ENCODE measurements around the gene NR2E3.
A peak's percentile ranks its signal among the peaks of the same experiment; 100 is the strongest.

The NR2E3 gene

GRCh38 chr15:71791975-71792374 is 18.4 kb upstream of the NR2E3 start:
- no peak for DNase-seq (ENCODE audit: low read depth)

DNA sequence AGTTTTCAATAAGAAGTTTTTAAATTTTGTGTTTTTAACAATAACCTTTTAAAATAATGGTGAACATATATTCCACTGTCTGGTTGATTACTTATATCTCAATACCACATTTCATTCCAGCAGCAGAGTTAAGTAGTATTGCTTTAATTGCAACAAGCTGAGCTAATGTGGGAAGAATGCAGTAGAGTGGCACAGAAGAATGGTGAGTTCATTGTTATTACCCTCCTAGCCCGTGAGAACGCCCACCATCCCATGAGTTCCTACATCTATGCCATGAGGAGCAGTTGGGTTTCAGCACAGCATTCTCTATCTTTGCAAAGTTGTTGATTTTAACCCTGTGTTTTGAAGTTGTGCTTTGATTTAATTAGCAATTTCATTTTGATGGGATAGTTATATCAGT is 17.8 kb upstream of the NR2E3 start:
- DNase-seq (ENCODE audit: low read depth) = no peak

- no peak for DNase-seq (ENCODE audit: low read depth)
Observed at GRCh38 chr15:71798641-71799040, 11.7 kb upstream of the NR2E3 start.

- no peak for DNase-seq (ENCODE audit: low read depth)
Observed at GRCh38 chr15:71800190-71800589, 10.2 kb upstream of the NR2E3 start.

DNA sequence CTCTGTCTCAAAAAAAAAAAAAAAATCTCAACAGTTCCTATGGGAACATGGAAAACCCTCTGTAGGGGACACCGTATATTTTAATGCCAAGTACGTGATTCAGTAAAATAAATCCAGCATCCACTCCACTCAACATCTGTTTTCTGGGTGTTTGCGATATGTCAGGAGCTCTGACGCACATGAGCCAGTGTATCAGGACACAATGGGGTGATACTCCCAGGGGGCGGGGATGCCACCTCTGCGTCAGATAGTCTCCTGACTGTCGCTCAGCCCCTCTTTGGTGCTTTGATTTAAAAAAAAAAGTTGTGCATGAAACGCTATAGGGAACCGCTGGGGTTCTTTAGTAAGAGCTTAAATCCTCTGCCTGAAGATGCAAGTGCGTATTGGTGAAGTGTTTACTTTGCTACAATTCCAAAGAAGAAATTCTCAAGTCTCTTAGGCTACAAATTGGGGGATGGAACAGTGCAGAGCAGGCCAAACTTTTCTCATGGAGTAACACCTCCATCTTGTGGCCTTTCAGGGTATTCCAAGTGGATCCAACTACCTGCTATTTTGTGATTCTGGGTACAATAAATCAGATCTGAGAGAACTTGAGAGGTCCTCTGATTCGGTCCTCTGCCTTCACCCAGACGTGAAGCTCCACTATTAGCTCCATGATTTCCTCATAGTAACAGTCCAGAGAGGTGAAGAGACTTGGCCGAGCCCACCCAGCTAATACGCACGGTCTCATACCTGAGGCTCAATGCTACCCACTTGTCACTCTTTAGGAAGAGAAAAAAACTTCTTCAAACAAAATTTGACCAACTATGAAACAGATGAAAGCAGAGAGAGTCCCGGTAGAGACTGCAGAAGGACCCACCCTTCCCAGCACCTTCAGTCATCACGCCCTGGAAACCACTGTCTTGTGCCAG is 9.3 kb upstream of the NR2E3 start:
- no peak for DNase-seq (ENCODE audit: low read depth)

DNA sequence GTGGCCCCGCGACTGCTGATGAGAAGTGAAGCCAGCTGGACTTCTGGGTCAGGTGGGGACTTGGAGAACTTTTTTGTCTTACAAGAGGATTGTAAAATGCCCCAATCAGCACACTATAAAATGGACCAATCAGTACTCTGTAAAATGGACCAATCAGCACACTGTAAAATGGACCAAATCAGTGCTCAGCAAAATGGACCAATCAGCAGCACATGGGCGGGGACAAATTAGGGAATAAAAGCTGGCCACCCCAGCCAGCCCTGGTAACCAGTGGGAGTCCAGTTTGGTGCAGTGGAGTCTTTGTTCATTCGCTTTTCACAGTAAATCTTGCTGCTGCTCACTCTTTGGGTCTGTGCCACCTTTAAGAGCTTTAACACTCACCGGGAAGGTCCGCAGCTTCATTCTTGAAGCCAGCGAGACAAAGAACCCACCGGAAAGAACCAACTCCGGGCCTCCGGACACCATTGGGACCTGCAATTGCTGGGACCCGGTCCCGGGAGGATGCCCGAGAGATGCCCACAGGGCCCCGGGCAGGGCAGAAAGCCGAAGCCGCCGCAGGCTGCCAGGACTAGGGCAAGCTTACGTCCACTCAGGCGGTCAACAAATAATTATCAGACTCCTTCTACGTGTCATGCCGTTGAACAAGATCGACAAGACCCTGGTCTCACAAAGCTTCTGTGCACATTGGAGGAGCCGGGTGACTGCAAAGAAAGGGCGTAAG is 8.3 kb upstream of the NR2E3 start:
- DNase-seq (ENCODE audit: low read depth) = no peak

DNA sequence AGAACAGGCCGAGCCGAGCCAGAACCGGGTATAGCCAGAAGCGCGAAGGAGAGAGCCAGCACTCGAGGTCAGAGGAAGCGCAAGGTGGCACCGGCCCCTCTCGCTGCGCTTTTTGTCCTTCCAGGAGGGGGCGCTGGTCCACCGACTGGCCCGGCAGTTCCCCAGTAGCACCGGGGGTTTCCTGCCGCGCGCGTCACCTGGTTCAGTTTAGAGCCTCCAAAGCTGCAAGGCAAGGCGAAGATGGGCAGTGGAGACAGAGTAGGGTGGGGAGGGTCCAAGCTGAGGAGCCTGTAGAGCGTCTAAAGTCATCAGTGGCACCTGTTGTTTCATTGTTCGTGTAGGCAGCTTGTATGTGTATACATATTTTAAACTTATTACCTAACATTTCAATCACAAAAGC is 7.6 kb upstream of the NR2E3 start:
- DNase-seq (ENCODE audit: low read depth) = peak; percentile 6

- no peak for DNase-seq (ENCODE audit: low read depth)
Observed at GRCh38 chr15:71804226-71804625, 6.1 kb upstream of the NR2E3 start.

- DNase-seq (ENCODE audit: low read depth) = no peak
Observed at GRCh38 chr15:71804695-71805470, 5.5 kb upstream of the NR2E3 start.

DNA sequence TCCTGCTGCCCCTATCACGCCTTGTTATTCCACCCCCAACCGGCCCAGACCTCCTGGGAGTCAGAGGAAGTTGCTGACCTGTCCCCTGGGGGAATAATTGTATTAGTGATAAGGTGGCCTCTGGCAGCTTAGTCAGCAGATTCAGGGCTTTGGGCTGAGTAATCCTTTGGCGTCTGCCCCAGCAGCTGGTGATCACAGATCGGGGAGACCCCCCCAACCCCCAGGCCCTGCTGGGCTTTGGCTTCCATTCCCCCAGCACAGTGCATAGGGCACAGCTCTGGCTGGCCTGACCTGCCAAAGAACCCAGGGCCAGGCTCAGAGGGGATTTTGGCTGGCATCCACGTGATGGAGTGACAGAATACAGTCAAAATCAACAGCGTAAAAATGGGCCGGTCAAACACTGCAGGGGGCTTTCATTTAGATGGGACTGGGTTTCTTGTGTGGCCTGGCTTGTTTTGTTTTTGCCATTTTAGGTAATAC is 3.9 kb upstream of the NR2E3 start:
- DNase-seq (ENCODE audit: low read depth) = no peak

GRCh38 chr15:71807125-71807629 is 3.2 kb upstream of the NR2E3 start:
- DNase-seq (ENCODE audit: low read depth) = no peak

GRCh38 chr15:71807691-71808091 is 2.7 kb upstream of the NR2E3 start:
- no peak for DNase-seq (ENCODE audit: low read depth)

GRCh38 chr15:71808311-71809020 is 1.9 kb upstream of the NR2E3 start:
- no peak for DNase-seq (ENCODE audit: low read depth)

GRCh38 chr15:71809346-71809745 is 1.0 kb upstream of the NR2E3 start:
- DNase-seq (ENCODE audit: low read depth) = no peak

DNA sequence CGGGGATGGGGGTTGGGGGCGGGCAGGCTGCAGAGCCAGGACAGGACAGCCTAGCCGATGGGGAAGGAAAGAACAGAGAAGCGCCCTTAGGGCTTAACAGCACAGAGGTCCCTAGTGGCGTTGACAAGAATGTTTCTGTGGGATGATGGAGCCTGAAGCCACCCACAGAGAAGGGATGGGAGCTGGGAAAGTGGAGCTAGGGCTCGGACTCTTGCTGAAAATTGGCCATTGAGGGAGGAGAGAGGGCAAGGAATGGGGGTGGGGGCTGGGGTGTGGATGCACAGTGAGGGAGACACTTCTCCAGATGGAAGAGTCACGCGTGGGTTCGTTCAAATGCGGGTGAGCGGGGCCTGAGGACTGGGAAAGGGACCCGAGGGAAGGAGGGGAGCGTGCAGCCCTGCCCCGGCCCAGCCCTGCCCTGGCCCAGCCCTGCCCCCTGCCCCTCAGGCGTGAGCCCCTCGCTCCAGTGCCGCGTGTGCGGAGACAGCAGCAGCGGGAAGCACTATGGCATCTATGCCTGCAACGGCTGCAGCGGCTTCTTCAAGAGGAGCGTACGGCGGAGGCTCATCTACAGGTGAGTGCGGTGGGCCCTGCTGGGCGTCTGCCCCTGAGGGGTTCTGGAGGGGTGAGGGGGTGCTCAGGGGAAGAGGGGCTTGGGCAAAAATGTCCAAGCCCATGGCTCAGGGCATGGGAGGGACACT is 832 bp downstream of the NR2E3 start:
- DNase-seq (ENCODE audit: low read depth) = no peak

DNA sequence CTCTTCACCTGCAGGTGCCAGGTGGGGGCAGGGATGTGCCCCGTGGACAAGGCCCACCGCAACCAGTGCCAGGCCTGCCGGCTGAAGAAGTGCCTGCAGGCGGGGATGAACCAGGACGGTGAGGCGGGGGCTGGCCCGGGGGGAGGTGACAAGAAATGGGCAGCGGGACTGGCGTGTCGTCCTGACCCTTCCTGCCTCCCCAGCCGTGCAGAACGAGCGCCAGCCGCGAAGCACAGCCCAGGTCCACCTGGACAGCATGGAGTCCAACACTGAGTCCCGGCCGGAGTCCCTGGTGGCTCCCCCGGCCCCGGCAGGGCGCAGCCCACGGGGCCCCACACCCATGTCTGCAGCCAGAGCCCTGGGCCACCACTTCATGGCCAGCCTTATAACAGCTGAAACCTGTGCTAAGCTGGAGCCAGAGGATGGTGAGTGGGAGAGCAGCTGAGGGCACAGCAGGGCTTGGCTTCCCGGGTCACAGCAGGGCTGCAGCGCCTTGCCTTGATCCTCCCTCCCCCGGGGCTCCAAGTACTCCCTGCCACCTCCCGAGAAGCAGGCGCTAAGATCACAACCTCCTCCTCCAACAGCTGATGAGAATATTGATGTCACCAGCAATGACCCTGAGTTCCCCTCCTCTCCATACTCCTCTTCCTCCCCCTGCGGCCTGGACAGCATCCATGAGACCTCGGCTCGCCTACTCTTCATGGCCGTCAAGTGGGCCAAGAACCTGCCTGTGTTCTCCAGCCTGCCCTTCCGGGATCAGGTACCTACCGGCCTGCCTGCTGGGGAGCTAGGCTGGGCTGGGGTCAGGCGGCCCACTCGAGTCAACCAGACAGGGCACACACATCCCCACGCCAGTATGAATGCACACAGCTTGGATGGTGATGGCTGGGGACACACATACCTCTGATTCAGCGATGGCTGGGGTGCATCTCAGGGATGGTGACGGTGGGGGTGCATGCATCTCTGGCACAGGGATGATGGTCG is 1.7 kb downstream of the NR2E3 start:
- no peak for DNase-seq (ENCODE audit: low read depth)

DNA sequence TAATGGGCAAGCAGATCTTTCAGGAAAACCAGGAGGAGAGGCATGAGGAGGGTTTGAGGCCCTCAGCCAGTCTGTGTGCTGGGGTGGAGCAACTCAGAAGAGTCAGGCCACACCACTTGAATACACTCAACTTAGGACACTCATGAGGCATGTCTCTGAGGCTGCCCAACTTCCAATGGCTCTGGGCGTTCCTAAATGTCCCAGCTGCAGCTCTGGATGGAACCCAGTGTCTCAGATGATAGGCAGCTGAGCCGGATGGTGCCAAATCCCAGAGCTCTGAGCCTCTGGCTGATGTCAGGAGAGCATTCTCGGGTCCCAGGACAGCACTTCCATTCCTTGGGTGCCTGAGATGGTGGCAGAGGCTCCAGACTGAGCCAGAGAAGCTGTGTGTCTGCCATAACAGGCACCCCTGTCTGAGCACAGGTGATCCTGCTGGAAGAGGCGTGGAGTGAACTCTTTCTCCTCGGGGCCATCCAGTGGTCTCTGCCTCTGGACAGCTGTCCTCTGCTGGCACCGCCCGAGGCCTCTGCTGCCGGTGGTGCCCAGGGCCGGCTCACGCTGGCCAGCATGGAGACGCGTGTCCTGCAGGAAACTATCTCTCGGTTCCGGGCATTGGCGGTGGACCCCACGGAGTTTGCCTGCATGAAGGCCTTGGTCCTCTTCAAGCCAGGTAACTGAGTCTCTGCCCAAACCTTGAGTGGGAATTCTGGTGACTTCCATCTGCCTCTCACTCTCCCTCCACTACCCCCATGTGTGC is 2.8 kb downstream of the NR2E3 start:
- no peak for DNase-seq (ENCODE audit: low read depth)

DNA sequence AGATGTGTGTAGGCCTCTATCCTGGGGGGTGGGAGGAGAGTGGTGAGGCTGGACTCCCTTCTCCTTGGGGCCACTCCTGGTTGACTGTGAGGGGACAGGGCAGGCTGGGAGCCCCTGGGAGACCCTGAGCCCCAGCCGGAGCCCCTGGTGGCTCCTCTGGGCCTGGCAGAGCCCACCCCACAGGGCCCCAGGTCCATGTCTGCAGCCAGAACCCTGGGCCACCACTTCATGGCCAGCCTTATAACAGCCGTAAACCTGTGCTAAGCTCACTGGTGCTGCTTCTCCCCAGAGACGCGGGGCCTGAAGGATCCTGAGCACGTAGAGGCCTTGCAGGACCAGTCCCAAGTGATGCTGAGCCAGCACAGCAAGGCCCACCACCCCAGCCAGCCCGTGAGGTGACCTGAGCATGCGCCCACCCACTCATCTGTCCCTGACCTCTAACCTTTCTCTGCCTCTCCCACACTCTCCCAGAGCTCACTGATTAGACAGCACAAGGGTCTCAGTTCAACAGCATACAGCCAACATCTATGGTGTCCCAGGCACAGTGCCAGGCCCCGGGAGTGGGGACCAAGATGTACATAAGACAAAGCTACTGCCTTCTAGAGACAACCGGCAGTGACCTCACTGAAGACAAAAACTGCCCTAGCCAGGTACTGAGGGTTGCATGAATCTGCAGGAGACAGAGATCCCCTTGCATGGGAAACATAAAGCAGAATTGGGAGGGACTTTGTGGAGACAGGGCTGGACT is 3.5 kb downstream of the NR2E3 start:
- DNase-seq (ENCODE audit: low read depth) = no peak

All from stimulated activated CD8-positive, alpha-beta memory T cell treated with anti-CD3 and anti-CD28 coated beads, Interleukin-7, amount 100 ng/mL, for 24 hours (primary cell).